ENCODE measurements around the gene SHMT2. TPM values are rescaled to one million over a fixed set of nuclear protein-coding genes. Genes with fewer than 3 reads are reported as not detected.

The SHMT2 gene
- total and polyA plus RNA-seq, 2 of the 13 experiments (the other 11 are each of a cell fraction or from before 2014, with no cell fraction given) = 181 to 393 TPM

DNA sequence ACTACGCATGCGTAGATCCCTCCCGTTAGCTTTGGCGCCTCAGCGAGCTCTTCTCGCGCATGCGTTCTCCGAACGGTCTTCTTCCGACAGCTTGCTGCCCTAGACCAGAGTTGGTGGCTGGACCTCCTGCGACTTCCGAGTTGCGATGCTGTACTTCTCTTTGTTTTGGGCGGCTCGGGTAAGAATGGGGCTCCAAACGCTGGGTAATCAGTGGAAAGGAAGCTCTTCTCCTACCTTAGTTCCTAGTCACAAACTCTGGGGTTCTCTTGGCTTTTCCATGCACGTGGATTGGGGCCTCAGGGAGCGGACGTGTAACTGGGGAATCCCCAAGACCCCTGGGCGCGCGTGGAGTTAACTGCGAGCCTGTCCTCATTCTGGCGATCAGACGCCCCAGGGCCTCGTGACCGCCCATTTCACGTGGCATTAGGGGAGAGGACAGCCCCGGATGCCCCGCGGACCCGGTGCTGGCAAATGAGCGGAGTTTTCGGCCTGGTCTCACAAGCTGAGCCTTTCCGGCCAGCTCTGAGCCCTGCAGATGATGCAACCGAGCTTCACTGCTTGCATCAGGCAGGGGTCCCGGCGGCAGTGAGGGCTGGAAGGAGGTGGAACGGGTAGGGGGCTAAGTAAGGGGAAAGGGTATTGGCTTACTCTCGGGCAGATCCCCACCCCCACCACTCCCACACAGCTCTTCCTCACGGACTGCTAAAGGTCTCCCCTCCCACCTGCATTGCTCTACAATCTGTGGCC, at the start of gene SHMT2 (continued):
- no peak for TF ChIP-seq SETDB1 (CRISPR knock-in tag; IDR thresholded peaks at IDR 0.05; ENCODE audit: borderline replicate concordance)
- no peak for TF ChIP-seq ARNT (IDR thresholded peaks at IDR 0.05)
- TF ChIP-seq, protein P1, sequence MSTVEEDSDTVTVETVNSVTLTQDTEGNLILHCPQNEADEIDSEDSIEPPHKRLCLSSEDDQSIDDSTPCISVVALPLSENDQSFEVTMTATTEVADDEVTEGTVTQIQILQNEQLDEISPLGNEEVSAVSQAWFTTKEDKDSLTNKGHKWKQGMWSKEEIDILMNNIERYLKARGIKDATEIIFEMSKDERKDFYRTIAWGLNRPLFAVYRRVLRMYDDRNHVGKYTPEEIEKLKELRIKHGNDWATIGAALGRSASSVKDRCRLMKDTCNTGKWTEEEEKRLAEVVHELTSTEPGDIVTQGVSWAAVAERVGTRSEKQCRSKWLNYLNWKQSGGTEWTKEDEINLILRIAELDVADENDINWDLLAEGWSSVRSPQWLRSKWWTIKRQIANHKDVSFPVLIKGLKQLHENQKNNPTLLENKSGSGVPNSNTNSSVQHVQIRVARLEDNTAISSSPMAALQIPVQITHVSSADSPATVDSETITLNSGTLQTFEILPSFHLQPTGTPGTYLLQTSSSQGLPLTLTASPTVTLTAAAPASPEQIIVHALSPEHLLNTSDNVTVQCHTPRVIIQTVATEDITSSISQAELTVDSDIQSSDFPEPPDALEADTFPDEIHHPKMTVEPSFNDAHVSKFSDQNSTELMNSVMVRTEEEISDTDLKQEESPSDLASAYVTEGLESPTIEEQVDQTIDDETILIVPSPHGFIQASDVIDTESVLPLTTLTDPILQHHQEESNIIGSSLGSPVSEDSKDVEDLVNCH (CRISPR knock-in tag; IDR thresholded peaks at IDR 0.05) = no peak
- no peak for TF ChIP-seq MAZ (IDR thresholded peaks at IDR 0.05; ENCODE audit: borderline replicate concordance, low read depth, low read length)
- peak; percentile 74; the same call in 1 of the 2 replicates for TF ChIP-seq MAZ (CRISPR knock-in tag; IDR thresholded peaks at IDR 0.05; ENCODE audit: low read depth)
- TF ChIP-seq NONO (IDR thresholded peaks at IDR 0.05) = no peak
- peak; percentile 61 for TF ChIP-seq NONO (CRISPR knock-in tag; conservative IDR thresholded peaks at IDR 0.05)
- TF ChIP-seq SALL1 (CRISPR knock-in tag; IDR thresholded peaks at IDR 0.05) = peak; percentile 76
- TF ChIP-seq MZF1 (CRISPR knock-in tag; IDR thresholded peaks at IDR 0.05; ENCODE audit: borderline replicate concordance) = no peak
- peak; percentile 61 for TF ChIP-seq PHF8 (CRISPR knock-in tag; IDR thresholded peaks at IDR 0.05)
- TF ChIP-seq ZNF891 (CRISPR knock-in tag; IDR thresholded peaks at IDR 0.05) = 0 out of 2 replicates have a peak, but pooled peaks have one; percentile 14
- TF ChIP-seq CEBPB (IDR thresholded peaks at IDR 0.05; ENCODE audit: borderline replicate concordance, low read depth, low read length) = peak; percentile 97
- TF ChIP-seq YEATS2 (CRISPR knock-in tag; IDR thresholded peaks at IDR 0.05; ENCODE audit: borderline replicate concordance) = peak; percentile 61; the same call in 1 of the 2 replicates
- TF ChIP-seq RXRA (CRISPR knock-in tag; IDR thresholded peaks at IDR 0.05) = peak; percentile 58; the same call in 1 of the 2 replicates
- TF ChIP-seq, protein P2, sequence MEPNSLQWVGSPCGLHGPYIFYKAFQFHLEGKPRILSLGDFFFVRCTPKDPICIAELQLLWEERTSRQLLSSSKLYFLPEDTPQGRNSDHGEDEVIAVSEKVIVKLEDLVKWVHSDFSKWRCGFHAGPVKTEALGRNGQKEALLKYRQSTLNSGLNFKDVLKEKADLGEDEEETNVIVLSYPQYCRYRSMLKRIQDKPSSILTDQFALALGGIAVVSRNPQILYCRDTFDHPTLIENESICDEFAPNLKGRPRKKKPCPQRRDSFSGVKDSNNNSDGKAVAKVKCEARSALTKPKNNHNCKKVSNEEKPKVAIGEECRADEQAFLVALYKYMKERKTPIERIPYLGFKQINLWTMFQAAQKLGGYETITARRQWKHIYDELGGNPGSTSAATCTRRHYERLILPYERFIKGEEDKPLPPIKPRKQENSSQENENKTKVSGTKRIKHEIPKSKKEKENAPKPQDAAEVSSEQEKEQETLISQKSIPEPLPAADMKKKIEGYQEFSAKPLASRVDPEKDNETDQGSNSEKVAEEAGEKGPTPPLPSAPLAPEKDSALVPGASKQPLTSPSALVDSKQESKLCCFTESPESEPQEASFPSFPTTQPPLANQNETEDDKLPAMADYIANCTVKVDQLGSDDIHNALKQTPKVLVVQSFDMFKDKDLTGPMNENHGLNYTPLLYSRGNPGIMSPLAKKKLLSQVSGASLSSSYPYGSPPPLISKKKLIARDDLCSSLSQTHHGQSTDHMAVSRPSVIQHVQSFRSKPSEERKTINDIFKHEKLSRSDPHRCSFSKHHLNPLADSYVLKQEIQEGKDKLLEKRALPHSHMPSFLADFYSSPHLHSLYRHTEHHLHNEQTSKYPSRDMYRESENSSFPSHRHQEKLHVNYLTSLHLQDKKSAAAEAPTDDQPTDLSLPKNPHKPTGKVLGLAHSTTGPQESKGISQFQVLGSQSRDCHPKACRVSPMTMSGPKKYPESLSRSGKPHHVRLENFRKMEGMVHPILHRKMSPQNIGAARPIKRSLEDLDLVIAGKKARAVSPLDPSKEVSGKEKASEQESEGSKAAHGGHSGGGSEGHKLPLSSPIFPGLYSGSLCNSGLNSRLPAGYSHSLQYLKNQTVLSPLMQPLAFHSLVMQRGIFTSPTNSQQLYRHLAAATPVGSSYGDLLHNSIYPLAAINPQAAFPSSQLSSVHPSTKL (CRISPR knock-in tag; IDR thresholded peaks at IDR 0.05) = 0 out of 2 replicates have a peak, but pooled peaks have one; percentile 19
- 0 out of 2 replicates have a peak, but pooled peaks have one; percentile 16 for TF ChIP-seq SMAD1 (CRISPR knock-in tag; IDR thresholded peaks at IDR 0.05; ENCODE audit: borderline replicate concordance, low read depth)
- TF ChIP-seq MTERF4 (CRISPR knock-in tag; IDR thresholded peaks at IDR 0.05) = 0 out of 2 replicates have a peak, but pooled peaks have one; percentile 55
- TF ChIP-seq YY1 (IDR thresholded peaks at IDR 0.05; ENCODE audit: insufficient read depth, insufficient replicate concordance, low read depth, low read length) = peak; percentile 20
- no peak for TF ChIP-seq ZNF20 (CRISPR knock-in tag; IDR thresholded peaks at IDR 0.05)
- TF ChIP-seq, protein P3, sequence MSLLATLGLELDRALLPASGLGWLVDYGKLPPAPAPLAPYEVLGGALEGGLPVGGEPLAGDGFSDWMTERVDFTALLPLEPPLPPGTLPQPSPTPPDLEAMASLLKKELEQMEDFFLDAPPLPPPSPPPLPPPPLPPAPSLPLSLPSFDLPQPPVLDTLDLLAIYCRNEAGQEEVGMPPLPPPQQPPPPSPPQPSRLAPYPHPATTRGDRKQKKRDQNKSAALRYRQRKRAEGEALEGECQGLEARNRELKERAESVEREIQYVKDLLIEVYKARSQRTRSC (CRISPR knock-in tag; IDR thresholded peaks at IDR 0.05; ENCODE audit: low read depth) = 0 out of 2 replicates have a peak, but pooled peaks have one; percentile 70
- peak; percentile 63; the same call in 1 of the 2 replicates for TF ChIP-seq ZNF777 (CRISPR knock-in tag; IDR thresholded peaks at IDR 0.05)
- TF ChIP-seq HES4 (CRISPR knock-in tag; IDR thresholded peaks at IDR 0.05; ENCODE audit: borderline replicate concordance) = 0 out of 2 replicates have a peak, but pooled peaks have one; percentile 41

Data from HepG2 (cell line).